Stimulated activated CD8-positive, alpha-beta memory T cell treated with anti-CD3 and anti-CD28 coated beads, Interleukin-15, amount 100 ng/mL, for 1 hour (primary cell): ENCODE results near the gene CALM3.

Experiments used
- DNase-seq: peaks from one replicate; pipeline ENCODE4 v3.0.0-alpha.2; 2020; ENCODE audit warnings: low read depth

Gene CALM3

DNA sequence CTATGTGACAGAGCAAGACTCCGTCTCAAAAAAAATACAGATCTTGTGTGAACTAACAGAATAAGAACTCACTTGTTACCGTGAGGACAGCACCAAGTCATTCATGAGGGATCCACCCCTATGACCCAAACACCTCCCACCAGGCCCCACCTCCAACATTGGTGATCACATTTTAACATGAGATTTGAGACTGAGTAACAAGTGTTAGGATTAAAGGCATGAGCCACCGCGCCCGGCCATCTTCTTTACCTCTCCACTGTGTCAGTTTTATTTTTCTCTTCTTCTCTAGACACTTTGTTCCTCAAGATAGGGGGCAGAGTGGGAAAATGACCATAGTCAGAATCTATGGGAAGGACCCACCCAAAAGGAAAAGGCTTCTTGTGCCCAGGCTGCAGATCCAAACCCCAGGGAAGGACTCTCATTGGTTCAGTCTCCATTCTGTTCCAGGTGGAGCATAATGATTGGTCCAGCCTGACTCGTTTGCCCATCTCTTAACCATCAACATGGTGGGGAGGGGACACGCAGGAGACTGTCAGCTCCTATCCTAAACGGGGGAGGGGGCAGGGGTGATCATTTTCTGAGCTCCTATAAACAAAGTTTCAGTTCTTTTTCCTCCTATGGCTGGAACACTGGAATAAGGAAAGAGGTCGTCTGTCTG is 1.3 kb upstream of the CALM3 start:
- no peak for DNase-seq

DNA sequence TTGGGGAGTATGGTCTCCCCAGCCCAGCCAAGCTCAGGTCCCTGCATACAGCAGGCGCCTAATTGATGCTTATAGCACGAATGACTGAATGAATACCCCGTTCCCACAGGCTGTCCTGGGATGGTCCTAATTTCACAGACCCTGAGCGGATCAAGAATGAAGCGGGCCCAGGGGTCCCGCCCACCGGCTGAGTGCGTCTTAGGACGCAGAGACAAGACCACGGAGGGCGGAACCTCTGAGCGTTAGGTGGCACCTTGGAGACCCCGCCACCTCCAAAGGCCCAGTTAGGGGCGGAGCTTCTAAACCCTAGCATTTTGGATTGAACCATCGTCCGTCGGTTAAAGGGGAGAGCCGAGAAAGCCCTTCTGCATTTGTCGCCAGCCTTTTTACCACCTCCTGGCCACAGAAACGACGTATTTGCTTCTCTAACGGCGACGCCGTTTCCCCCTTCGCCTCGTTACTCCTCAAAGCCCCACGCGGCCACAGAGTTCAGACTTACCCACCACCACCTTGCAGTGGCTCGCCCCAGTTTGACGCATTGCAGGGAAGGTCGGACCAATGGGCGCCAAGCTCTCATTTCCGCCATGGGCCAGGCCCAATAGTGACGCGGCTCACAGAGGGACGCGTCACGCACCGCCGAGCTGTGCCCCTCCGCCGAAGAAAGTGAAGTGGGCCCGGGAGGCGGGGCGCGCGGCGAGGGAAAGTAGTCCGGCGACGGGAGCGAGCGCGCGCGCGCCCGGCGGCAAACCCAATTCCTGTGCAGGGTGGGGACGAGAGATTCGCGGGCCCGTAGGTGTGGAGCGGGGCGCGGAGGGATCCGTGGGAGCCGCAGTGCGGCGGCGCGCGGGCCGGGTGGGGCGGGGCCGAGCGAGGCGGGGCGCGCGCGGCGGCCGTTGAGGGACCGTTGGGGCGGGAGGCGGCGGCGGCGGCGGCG is 479 bp upstream of the CALM3 start:
- peak; percentile 98 for DNase-seq

DNA sequence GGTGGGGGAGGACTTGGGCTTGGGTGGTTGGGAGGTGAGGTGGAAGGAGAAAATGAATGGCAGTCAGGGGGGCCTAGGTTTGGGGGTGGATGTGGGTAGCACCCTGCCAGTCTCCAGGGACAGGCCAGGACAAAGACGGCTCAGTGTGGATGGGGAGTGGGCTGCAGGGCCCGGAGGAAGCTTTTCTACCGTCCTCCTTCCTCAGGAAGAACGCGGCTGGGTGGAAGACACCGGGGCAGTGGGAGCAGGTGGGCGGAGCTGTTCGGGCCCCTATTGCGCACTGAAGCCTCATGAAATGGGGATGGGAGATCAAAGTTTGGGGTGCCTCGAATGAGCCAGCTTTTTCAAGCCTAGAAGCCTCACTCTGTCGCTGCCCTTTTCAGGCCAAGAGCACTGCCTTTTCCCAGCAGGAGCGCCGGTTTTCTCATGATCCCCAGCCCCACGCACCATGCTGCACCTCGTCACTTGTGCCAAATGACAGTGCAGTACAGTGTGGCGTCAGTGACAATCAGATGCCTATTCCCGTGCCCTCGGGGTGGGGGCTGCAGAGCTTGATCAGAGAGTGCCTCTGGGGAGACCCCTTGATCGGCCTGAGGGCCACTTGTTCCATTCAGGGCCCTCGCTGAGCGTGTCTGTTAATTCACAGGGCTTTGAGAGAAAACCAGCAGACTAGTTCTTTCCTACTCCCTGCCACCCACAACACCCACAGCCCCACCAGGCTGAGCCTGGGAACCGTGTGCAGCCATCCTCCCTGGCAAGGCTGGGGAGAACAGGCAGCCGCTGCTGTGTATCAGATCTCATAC is 1.5 kb downstream of the CALM3 start:
- no peak for DNase-seq

DNA sequence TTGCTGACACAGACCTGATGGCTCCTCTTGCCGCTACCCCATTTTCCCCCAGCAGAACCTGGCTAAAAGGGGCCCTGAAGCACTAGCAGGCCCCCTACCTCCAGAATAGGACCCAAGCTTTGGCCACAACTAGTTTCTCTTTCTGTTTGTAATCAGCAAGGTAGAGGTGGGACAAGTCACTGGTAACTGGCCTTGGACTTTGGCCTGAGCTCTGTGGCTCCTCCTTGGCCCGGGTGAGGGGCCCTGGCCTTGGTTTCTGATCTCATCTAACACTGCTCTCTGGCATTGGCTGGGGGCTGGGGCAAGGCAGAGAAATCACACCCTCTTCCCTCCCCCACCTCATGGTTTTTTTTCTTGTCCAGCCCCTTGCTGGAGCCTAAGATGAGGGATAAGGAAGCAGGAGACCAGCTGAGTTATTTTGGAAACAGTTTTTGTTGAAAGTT is 2.1 kb downstream of the CALM3 start:
- DNase-seq, result no peak

DNA sequence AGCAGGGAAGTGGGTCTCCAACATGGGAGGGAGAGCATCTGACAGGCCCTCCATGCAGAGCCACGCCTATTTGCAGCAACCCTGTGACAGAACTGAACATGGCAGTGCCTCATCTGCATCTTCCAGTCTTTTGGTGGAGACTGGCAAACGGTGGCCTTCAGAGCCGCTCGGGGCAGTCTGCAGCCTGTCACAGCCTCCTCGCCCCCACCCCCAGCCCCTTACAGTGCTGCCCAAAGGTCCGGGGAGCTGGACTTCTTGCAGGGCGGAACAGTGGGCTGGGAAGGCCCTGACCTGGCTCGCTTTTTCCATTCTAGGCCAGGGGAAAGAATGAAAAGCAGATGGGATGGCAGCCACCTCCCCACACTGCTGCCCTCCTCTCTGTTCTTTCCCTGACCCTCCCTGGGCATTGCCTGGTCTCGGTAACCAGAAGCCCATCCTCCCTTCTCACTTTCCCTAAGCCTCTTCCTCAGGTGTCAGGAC is 2.7 kb downstream of the CALM3 start:
- no peak for DNase-seq

DNA sequence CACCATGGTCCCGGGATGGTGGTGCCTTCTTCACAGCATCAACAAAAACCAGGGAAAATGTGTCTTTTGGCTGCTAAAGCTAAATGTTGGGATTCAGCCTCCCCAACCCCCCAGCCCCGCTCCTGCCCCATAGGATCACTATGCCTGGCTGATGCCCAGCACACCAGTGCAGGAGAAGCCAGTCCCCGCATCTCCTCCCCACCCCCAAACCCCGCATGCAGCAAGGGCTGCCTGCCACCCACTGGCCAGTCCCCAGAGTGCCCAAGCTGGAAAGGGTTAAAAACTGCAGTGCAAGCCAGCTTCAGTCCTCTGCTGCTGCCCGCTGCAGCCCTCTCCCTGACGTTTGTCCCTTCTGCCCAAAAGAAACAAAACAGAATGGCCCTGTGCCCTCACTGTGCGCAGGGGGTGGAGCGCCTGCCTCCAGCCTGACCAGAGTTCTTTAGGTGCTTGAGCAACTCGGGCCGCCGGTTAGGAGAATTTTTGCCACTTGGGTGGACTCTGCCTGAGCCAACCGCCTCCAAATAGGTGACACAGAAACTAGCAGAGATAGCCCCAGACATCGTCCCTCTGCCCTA is 3.7 kb downstream of the CALM3 start:
- no peak for DNase-seq

DNA sequence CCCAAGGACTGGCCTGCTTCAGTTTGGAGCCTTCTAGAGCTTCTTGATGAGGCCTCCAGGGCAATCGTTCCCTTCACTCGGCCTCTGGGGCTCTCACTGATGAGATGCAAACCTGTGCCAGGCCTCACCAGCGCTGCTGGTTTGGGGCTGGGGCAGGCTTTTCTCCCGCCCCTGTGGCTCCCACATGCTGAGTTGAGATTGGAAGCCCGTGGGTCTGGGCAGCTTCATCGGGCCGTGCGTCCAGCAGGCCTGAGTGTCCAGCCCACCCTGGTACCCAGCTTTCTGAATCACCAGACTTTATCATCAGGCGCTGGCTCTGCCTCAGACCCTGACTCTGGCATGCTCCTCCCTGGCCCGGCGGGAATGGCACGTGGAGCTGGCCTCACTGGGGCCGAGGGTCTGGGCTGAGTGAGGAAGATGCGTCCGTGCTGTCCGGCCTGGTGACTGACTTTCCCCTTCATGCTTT is 4.3 kb downstream of the CALM3 start:
- no peak for DNase-seq

DNA sequence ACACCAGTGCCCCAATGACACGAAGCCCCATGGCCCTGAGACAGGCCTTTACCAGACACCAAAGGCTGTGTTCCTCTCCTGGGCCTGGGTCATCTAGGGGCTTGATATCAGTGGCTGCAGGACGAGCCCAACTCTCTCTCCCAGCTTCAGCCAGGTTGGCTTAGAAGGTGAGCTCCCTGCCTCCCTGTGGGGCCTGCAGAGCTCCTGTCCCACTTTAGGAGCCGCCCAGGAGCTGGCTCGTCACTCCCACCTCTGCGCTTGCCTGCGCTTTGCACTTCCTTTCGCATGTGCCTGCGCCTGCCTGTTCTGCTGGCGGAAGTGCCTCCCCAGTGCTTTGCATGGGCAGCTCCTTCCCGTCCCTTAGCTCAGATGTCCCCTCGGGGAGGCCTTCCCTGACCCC is 4.9 kb downstream of the CALM3 start:
- DNase-seq, result no peak

DNA sequence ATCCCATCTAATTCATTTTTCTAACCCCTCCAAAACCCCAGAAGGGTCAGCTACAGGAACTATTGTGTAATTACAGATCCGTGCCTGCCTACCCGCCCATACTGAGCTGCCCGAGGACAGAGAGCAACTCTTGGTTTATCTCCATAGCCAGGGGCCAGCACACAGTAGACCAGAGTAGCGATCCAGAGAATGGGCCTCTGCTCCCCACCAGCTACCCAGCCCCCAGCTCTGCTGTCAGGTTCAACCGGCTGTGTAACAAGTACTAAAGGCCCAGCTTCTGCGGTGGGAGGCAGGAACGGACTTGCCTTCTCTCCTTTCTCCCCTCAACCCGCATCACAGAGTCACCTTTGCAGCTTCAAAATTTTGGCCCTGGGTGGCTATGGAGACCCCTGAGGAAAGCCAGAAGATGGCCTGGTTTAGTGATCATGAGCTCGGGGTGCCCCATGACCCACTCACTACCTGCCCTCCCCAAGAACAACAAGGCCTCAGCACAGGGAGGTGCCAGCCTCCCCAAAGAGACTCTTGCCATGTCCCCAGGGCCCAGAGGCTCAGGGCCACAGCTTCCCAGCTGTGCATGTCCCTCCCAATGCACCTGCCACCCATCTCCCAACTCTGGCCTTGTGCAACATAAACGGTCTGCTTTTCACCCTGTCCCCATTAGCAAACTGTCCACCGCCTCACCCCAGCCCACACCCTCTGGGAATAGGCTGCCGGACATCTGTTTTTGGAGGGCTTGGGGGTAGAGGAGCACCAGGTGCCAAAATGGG is 5.7 kb downstream of the CALM3 start:
- DNase-seq, result no peak

DNA sequence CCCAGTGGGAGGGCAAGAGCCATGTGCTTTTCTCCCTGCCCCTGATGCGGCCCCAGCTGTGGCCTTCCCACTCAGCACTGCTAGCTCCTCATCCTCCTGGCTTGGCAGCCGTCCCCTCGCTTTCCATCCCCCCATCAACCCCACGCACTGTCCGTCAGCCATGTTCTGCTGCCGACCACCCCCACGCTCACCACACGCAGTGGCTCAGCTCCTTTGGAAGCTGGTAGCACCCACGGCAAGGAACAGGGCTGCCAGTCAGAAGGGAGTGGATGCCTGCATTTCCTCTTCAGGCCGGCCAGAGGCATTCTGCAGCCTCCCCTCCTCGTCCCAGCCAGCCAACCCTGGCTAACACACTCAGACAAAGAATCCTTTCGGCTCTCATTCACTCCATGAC is 6.3 kb downstream of the CALM3 start:
- DNase-seq, result no peak

DNA sequence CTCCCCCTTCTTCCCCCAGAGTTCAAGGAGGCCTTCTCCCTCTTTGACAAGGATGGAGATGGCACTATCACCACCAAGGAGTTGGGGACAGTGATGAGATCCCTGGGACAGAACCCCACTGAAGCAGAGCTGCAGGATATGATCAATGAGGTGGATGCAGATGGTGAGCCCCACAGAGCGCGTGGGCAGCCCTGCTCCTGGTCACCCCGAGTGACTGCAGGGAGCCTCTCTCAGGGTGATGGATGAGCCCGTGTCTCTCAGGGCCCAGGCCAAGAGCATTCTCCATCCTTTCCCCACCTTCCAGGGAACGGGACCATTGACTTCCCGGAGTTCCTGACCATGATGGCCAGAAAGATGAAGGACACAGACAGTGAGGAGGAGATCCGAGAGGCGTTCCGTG is 7.0 kb downstream of the CALM3 start:
- DNase-seq, result no peak

DNA sequence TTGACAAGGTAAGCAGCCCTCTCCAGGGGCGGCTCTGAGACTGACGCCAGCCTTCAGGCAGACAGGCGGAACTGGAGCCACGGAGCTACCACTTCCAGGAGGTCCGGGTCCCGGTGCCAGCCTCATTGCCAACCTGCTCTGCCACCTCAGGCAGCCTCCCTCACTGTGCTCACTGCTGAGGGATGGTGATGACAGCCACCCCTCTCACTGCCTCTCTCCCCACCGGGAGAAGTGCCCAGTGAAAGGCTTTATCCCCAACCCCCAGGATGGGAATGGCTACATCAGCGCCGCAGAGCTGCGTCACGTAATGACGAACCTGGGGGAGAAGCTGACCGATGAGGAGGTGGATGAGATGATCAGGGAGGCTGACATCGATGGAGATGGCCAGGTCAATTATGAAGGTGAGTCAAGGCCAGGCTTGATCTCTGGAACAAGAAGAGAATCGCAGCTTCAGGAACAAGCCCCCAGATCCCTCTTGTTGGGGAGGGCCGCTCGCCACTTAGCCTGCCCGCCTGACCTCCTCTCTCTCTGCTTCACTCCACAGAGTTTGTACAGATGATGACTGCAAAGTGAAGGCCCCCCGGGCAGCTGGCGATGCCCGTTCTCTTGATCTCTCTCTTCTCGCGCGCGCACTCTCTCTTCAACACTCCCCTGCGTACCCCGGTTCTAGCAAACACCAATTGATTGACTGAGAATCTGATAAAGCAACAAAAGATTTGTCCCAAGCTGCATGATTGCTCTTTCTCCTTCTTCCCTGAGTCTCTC is 7.6 kb downstream of the CALM3 start:
- no peak for DNase-seq

DNA sequence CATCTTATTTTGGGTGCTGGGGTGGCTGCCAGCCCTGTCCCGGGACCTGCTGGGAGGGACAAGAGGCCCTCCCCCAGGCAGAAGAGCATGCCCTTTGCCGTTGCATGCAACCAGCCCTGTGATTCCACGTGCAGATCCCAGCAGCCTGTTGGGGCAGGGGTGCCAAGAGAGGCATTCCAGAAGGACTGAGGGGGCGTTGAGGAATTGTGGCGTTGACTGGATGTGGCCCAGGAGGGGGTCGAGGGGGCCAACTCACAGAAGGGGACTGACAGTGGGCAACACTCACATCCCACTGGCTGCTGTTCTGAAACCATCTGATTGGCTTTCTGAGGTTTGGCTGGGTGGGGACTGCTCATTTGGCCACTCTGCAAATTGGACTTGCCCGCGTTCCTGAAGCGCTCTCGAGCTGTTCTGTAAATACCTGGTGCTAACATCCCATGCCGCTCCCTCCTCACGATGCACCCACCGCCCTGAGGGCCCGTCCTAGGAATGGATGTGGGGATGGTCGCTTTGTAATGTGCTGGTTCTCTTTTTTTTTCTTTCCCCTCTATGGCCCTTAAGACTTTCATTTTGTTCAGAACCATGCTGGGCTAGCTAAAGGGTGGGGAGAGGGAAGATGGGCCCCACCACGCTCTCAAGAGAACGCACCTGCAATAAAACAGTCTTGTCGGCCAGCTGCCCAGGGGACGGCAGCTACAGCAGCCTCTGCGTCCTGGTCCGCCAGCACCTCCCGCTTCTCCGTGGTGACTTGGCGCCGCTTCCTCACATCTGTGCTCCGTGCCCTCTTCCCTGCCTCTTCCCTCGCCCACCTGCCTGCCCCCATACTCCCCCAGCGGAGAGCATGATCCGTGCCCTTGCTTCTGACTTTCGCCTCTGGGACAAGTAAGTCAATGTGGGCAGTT is 8.6 kb downstream of the CALM3 start:
- DNase-seq, result no peak

DNA sequence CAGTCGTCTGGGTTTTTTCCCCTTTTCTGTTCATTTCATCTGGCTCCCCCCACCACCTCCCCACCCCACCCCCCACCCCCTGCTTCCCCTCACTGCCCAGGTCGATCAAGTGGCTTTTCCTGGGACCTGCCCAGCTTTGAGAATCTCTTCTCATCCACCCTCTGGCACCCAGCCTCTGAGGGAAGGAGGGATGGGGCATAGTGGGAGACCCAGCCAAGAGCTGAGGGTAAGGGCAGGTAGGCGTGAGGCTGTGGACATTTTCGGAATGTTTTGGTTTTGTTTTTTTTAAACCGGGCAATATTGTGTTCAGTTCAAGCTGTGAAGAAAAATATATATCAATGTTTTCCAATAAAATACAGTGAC is 9.3 kb downstream of the CALM3 start:
- no peak for DNase-seq

DNA sequence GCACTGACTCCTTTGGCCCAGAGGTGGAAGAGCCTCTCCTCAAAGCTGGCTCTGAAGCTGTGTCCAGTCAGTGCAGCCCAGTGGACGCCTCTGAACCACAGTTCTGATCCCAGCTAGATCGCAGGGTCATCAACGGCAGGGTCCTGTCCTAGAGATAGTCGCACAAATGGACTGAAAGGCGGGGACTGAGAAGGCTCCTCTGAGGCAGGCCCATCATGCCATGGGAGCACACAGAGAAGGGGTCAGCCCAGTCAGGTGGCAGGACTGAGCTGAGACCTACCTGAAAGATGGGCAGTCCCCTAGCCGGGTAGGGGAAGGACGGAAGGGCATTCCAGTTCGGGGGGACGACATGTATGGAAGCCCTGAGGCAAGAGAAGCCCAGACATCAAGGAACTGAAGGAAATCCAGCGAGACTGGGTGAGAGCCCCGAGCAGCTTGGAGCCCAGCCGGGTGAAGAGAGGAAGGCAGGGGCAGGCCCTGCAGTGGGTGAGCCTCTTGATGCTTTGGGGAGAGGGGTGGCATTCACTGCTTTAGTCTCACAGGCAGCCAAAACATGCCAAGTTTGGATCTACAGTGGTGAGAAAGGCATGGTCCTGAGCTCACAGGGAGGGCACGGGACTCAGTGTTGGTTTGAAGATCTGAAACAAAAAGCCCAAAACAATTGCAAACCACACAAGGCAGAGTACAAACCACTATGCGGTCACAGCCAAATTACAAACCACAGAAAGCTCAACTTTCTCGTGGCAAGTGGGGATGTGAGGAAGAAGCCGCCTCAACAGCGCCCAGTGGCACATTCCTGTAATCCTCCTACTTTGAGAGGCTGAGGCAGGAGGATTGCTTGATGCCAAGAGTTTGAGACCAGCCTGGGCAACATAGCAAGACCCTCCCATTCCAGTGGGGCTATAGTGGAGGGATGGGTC is 10.0 kb downstream of the CALM3 start:
- no peak for DNase-seq

DNA sequence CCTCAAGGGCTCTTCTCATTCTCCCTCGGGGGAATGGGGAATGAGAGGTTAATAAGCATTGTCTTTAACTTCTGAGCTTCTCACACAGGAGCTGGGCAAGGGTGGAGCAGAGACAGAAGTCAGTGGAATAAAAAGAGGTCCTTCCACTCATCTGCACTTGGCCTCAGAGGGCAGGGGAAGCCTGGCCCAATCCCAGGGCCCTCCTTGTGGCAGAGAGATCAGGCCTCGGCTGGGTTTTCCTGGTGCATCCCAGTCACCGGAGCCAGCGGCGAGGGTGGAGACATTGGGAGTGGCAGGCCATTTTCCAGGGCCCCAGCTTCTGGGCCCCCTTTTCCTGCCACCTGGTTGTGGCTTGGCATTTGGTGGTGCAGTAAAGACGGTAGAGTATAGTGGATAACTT is 10.6 kb downstream of the CALM3 start:
- DNase-seq, result no peak

DNA sequence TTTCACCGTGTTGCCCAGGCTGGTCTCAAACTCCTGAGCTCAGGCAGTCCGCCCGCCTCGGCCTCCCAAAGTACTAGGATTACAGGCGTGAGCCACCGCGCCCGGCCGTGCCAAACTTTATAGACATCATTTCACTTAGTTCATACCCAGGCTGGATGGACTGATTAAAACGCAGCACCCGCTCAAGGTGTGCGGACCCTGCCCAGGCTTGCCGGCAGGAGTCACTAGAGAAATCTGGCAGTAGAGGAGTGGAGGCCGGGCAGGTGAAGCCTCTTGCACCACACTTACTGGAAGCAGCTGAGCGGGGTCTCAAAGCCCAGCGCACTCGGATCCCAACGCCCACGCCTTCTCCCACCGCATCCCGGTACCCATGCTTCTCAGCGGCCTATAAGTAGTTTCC is 12.4 kb downstream of the CALM3 start:
- no peak for DNase-seq

DNA sequence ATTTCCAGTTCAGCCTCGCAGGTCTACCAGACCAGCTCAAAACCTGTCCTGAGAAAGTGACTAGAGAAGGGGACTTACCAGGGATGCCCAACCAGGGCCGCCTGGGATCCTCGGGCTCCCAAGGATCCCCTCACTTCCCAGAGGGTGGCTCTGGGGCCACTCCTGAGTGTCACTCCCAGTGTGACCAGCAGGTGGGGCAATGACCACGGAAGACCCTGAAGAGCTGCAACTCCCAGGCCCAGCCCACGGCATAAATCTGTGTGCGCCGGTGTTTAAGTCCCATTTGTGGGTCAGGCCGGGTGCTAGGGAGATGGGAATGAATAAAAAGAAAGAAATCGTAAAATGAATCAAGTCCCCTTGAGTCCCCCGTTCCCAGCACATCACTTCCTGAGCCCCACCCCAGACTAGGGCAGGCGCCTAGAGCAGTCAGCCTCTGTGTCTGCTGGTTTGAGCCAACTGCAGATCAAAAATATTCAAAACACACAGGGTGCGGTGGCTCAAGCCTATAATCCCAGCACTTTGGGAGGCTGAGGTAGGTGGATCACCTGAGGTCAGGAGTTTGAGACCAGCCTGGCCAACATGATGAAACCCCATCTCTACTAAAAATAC is 13.1 kb downstream of the CALM3 start:
- peak; percentile 76 for DNase-seq
